NT2/D1 (cell line): ENCODE measurements around the gene SMCO3.

ENCODE experiments used
- DNase-seq: peaks from one replicate; pipeline ENCODE4 v3.0.0-alpha.2; 2011; ENCODE audit warnings: low read depth, low spot score
- H3K27me3 ChIP-seq: 2 replicates; pipeline ENCODE4 v1.6.0; 2011; ENCODE audit warnings: mild to moderate bottlenecking; ENCODE audit not compliant: insufficient read length, insufficient read depth
- H3K36me3 ChIP-seq: 2 replicates; pipeline ENCODE4 v1.6.1; 2011; ENCODE audit warnings: mild to moderate bottlenecking, low read length, mixed read lengths; ENCODE audit not compliant: insufficient read depth, insufficient read length
- H3K4me1 ChIP-seq: 2 replicates; pipeline ENCODE4 v1.5.1; 2011; ENCODE audit not compliant: insufficient read depth, insufficient read length
- H3K4me3 ChIP-seq: 2 replicates; pipeline ENCODE4 v1.5.1; 2011; ENCODE audit warnings: low read depth; ENCODE audit not compliant: insufficient read length
- H3K9ac ChIP-seq: 2 replicates; pipeline ENCODE4 v1.6.0; 2011; ENCODE audit warnings: low read depth; ENCODE audit not compliant: insufficient read length
- H3K9me3 ChIP-seq: 2 replicates; pipeline ENCODE4 v1.5.1; 2011; ENCODE audit warnings: mild to moderate bottlenecking, low read length; ENCODE audit not compliant: insufficient read depth
- SUZ12 ChIP-seq: IDR thresholded peaks from 2 replicates; pipeline ENCODE4 v1.6.1; 2011; ENCODE audit not compliant: insufficient read length, insufficient read depth; ENCODE audit errors: extremely low read depth
- YY1 ChIP-seq: IDR thresholded peaks from 2 replicates; pipeline ENCODE4 v1.6.1; 2011; ENCODE audit not compliant: insufficient read length, insufficient read depth
- ZNF274 ChIP-seq: IDR thresholded peaks from 2 replicates; pipeline ENCODE4 v1.6.1; 2011; ENCODE audit warnings: mild to moderate bottlenecking, low read depth, low read length

SMCO3 gene

DNA sequence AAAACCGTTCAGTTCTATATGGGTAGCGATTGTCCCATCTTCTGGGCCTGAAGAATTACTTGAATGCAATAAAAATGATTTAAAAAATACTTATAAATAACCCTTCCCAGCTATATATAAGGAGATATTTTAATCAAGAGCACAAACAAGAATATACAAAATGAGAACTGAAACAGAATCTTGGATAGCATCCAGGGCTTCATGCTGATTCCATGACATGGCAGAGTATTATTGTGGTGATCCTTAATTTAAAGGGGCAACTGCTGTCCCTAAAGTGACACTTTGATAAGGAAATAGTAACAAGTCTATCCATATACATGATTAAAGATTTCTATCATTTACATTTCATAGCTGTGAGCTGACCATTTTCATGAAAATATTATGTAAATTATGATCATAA lies 29.5 kb downstream of the SMCO3 start:
- Histone ChIP-seq H3K9ac (no peak overlapping the region), H3K4me1 (no peaks in the 10 kb centered on the region), H3K27me3 (no peaks in the 10 kb centered on the region), H3K36me3 (peaks cover 57% of the 10 kb centered on the region), H3K4me3 (no peak overlapping the region), H3K9me3 (no peaks in the 10 kb centered on the region)
- no peak for DNase-seq
- TF ChIP-seq YY1 (no peak), ZNF274 (no peak), SUZ12 (no peak)

DNA sequence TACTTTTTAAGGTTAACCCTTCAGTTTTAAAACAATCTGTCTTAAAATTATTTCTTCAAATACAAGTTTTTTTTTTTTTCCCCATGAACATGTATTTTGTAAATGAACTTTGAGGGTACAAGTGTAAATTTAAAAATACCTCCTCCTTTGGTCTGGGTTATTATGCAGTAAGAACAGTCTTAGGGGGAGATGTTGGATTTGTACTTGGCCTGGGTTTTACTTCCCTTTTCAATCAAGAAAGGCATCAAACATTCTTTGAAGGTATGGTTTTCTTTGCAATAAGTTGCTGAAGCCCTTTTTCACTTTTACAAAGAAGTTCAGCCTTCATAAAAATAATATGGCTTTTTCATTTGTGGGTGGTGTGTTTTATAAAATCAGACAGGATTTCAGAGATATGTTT lies 31.2 kb downstream of the SMCO3 start:
- Histone ChIP-seq H3K36me3 (peaks cover 40% of the 10 kb centered on the region), H3K4me1 (no peaks in the 10 kb centered on the region), H3K9ac (no peak overlapping the region), H3K9me3 (no peaks in the 10 kb centered on the region), H3K4me3 (no peak overlapping the region), H3K27me3 (no peaks in the 10 kb centered on the region)
- TF ChIP-seq ZNF274 (no peak), YY1 (no peak), SUZ12 (no peak)
- no peak for DNase-seq

DNA sequence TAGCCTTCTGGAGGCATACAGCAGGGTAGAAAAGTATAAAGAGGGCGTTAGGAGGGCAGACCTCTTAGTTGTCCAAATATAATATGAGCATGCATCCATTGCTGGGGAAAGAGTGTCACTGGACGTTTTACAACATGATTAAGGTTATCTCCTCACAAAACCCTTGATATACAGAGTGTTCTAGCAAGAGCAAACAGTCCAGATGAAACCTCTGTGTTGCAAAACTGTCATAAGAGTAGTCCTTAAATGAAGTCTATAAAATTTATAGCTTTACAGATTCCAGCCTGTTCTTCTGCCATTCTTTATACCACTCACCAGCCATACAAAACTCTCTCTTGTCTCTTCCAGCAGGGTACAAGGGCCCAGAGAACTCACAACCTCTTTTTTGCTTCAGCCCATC lies 32.4 kb downstream of the SMCO3 start:
- H3K4me3 ChIP-seq = no peak overlapping the region
- no peaks in the 10 kb centered on the region for H3K27me3 ChIP-seq
- no peak for DNase-seq
- no peaks in the 10 kb centered on the region for H3K4me1 ChIP-seq
- TF ChIP-seq ZNF274 = no peak
- TF ChIP-seq SUZ12 = no peak
- no peak for TF ChIP-seq YY1
- H3K36me3 ChIP-seq = peaks cover 28% of the 10 kb centered on the region
- no peak overlapping the region for H3K9ac ChIP-seq
- H3K9me3 ChIP-seq = no peaks in the 10 kb centered on the region

DNA sequence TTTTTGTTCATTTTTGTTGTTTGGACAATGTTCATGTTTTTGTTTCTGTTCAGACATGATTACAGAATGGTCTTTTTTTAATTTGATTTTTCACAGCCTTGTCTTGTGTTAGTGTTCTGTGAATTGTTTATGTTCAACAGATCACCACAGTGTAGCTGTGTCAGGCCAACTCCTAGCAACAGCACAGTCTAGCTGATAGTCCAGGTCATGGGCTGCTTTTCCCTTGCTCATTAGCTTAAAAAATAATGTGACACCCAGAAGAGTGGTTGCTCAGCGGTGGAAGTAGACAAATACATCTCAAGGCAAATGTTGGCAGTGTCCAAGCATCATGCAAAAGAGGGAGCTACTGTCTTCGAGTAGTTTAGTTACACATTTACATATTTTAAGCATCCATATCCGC lies 33.1 kb downstream of the SMCO3 start:
- no peaks in the 10 kb centered on the region for H3K27me3 ChIP-seq
- no peak for DNase-seq
- TF ChIP-seq YY1 (no peak), SUZ12 (no peak), ZNF274 (no peak)

GRCh38 chr12:14779834-14780233 lies 34.1 kb downstream of the SMCO3 start:
- H3K27me3 ChIP-seq = no peaks in the 10 kb centered on the region
- H3K9me3 ChIP-seq = no peaks in the 10 kb centered on the region
- no peaks in the 10 kb centered on the region for H3K4me1 ChIP-seq
- no peak overlapping the region for H3K9ac ChIP-seq
- peaks cover 11% of the 10 kb centered on the region for H3K36me3 ChIP-seq
- H3K4me3 ChIP-seq = no peak overlapping the region
- no peak for DNase-seq
- TF ChIP-seq SUZ12 = no peak
- TF ChIP-seq YY1 = no peak
- no peak for TF ChIP-seq ZNF274

More for the DNA sequence above, 33.1 kb downstream of the SMCO3 start:
- Histone ChIP-seq H3K36me3 (peaks cover 21% of the 10 kb centered on the region), H3K9ac (no peak overlapping the region), H3K4me3 (no peak overlapping the region), H3K9me3 (no peaks in the 10 kb centered on the region), H3K4me1 (no peaks in the 10 kb centered on the region)

DNA sequence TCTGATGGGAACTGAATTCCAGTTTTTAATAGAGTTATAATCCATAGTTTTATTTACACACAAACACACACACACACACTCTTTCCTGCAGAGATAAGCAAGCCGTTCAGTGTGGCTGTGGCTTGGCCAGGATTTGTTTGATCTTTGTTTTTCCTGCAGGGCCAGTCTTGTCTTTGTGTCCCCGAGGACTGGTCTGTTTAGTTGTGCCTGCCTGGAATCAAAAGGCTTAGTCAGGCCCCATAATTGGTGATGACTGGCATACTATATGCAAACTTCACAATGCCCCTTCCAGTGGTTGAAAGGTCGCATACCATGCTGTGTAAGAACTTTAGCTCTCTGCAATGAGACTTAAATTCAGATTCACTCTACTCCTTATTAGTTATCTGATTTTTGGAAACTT lies 36.7 kb downstream of the SMCO3 start:
- Histone ChIP-seq H3K9me3 (no peaks in the 10 kb centered on the region), H3K9ac (no peak overlapping the region), H3K4me3 (no peak overlapping the region), H3K27me3 (no peaks in the 10 kb centered on the region), H3K4me1 (no peaks in the 10 kb centered on the region), H3K36me3 (no peaks in the 10 kb centered on the region)
- TF ChIP-seq ZNF274 = no peak
- no peak for TF ChIP-seq SUZ12
- TF ChIP-seq YY1 = no peak
- no peak for DNase-seq

DNA sequence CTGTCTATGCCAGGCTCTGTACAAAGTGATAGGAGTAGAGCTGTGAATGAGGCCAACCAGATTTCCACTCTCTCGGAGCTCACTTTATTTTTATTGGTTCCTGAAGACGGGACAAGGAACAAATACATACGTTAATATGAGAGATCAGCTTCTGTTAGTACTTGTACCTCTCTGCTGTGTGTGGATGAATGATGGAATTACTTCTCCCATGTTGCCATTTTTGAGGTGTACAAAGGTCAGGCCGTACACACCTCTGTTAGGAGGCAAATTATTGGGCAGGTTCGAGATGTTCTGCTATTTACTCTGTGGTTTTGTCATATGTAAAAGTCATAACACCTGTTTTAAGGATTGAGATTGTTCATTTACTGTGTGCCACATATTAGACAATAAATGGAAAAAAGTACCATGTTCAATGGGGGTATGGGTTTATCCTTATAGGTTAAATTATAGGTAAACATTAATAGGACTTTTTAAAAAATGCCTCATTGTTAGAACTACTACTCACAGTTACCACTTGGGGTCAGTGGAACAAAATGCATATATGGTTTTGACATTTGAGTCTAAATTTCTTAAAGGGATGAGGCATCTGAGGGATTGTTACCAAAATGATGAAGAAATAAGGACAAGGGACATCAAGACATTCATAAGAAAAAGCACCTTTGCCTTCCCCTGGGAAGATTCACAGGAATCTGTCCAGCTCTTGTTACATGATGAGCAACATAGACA lies 37.6 kb downstream of the SMCO3 start:
- Histone ChIP-seq H3K4me3 (no peak overlapping the region), H3K9me3 (no peaks in the 10 kb centered on the region), H3K4me1 (no peaks in the 10 kb centered on the region), H3K27me3 (no peaks in the 10 kb centered on the region), H3K9ac (no peak overlapping the region), H3K36me3 (no peaks in the 10 kb centered on the region)
- TF ChIP-seq ZNF274 (no peak), YY1 (no peak), SUZ12 (no peak)
- DNase-seq = no peak
